K562 (cell line): ENCODE data around the gene NUP98. TPM values are rescaled to one million over a fixed set of nuclear protein-coding genes. Genes with fewer than 3 reads are reported as not detected.

Experiments used
- ARID4B ChIP-seq: sonication (generic); formaldehyde crosslinking; IDR thresholded peaks from 2 replicates; pipeline ENCODE4 v1.8.0; 2022; ENCODE audit warnings: mild to moderate bottlenecking, missing genetic modification reagents
- BCLAF1 ChIP-seq, 2 experiments: fragments of 450-650 bp in 1 of 2; IDR thresholded peaks; 2 replicates each; pipeline ENCODE4 v1.6.1; 2011 to 2017; ENCODE audit warnings: low read depth in 2 of 2, antibody characterized with exemption in 1 of 2, borderline replicate concordance in 1 of 2, low read length in 1 of 2, mild to moderate bottlenecking in 1 of 2, mixed read lengths in 1 of 2; ENCODE audit not compliant: control insufficient read depth in 1 of 2
- CC2D1A ChIP-seq: fragments of 450-650 bp; IDR thresholded peaks from 2 replicates; pipeline ENCODE4 v1.6.1; 2017; ENCODE audit warnings: mild to moderate bottlenecking
- PHF21A ChIP-seq: fragments of 450-650 bp; IDR thresholded peaks from 2 replicates; pipeline ENCODE4 v1.6.1; 2017; ENCODE audit warnings: low read depth, borderline replicate concordance
- POLR2AphosphoS5 ChIP-seq: IDR thresholded peaks from 2 replicates; pipeline ENCODE4 v1.6.1; 2011; ENCODE audit warnings: mild to moderate bottlenecking, low read depth, low read length, moderate library complexity; ENCODE audit not compliant: control insufficient read depth, insufficient read depth
- PTTG1 ChIP-seq: fragments of 450-650 bp; IDR thresholded peaks from 2 replicates; pipeline ENCODE4 v1.6.1; 2016; ENCODE audit warnings: low read depth, mild to moderate bottlenecking, missing genetic modification characterization, missing compliant biosample characterization
- RAD21 ChIP-seq, 2 experiments: fragments of 250-450 bp in 1 of 2; fragments of 450-650 bp in 1 of 2; sonication (Bioruptor Pico) in 1 of 2; formaldehyde crosslinking in 1 of 2; IDR thresholded peaks in 1 of 2; conservative IDR thresholded peaks in 1 of 2; 2 replicates each; pipeline versions ENCODE4 v1.4.0 to v1.8.0; 2020 to 2022; ENCODE audit warnings: mild to moderate bottlenecking in 2 of 2, moderate library complexity in 1 of 2
- RBM22 ChIP-seq: fragments of 200-400 bp; formaldehyde crosslinking; IDR thresholded peaks from 2 replicates; pipeline ENCODE4 v1.6.1; 2018; ENCODE audit warnings: low read length, low read depth; ENCODE audit not compliant: poor library complexity, severe bottlenecking
- VEZF1 ChIP-seq: fragments of 200-800 bp; sonication (Bioruptor generic); IDR thresholded peaks from 2 replicates; pipeline ENCODE4 v1.6.1; 2017; ENCODE audit warnings: missing genetic modification characterization, missing compliant biosample characterization
- polyA plus RNA-seq, 8 experiments: library from polyadenylated mRNA; depleted of rRNA in 4 of 8; stranded (reverse) in 5 of 8; unstranded in 3 of 8; fragments of >200 nt; fragmentation: Nextera tagmentation in 2 of 8; fragmentation: Illumina TruSeq in 1 of 8; extraction: Ambion mirVana in 2 of 8; extraction: Trizol in 1 of 8; gene quantifications; 2 replicates each; pipeline versions ENCODE4 v1.2.1 to v1.2.3, GENCODE V29; 2011 to 2014; ENCODE audit warnings: inconsistent platforms in 1 of 8, missing spikeins in 1 of 8
- total RNA-seq, 7 experiments: library from RNA; depleted of rRNA in 6 of 7; stranded (reverse); fragments of >200 nt in 6 of 7; fragmentation: Illumina TruSeq in 2 of 7; extraction: Trizol in 2 of 7; gene quantifications; 2 replicates each; pipeline versions ENCODE4 v1.2.1 to v1.2.3, GENCODE V29; 2011 to 2021; ENCODE audit warnings: low replicate concordance in 1 of 7

The NUP98 gene
- total and polyA plus RNA-seq, 9 of the 15 experiments (the other 6 are each of a cell fraction or from before 2014, with no cell fraction given) = 45.1 to 196 (median 130) TPM

- TF ChIP-seq PTTG1 (tag) (no peak), RAD21 (CRISPR knock-in tag; conservative IDR thresholded peaks at IDR 0.05 in 1 of 2, IDR thresholded peaks at IDR 0.05 in 1 of 2) (peak; percentile 91 to 94), PHF21A (0 out of 2 replicates have a peak, but pooled peaks have one; percentile 12), ARID4B (CRISPR knock-in tag) (peak; percentile 71), BCLAF1 (IDR thresholded peaks at IDR 0.05; ENCODE audit: borderline replicate concordance in 1 of 2, control insufficient read depth in 1 of 2, low read depth in 2 of 2, low read length in 1 of 2) (peak in 1 of 2 experiments; percentile 33; a peak in 1 of 4 replicates), POLR2AphosphoS5 (peak; percentile 57; the same call in 1 of the 2 replicates), RBM22 (peak; percentile 48), VEZF1 (CRISPR knock-in tag) (peak; percentile 68), CC2D1A (peak; percentile 76)
These were observed 27.5 kb upstream of the NUP98 start (continued) for GRCh38 chr11:3824714-3825472.
